Upper lobe of right lung (tissue), 1 donor: ENCODE measurements around the gene GTF2F1. TPM values are rescaled to one million over a fixed set of nuclear protein-coding genes. Genes with fewer than 3 reads are reported as not detected.

Experiments
- ATAC-seq: fragments of 200-7000 bp; cut with Tn5 transposase; one replicate; pipeline ENCODE4 v1.9.1; 2020; ENCODE audit warnings: mild to moderate bottlenecking, moderate library complexity
- DNase-seq: peaks from one replicate; pipeline ENCODE4 v3.0.0-alpha.2; 2020
- H3K27ac ChIP-seq: fragments of 200-600 bp; one replicate; pipeline ENCODE4 v1.8.0; 2022
- H3K27me3 ChIP-seq: fragments of 200-600 bp; one replicate; pipeline ENCODE4 v1.8.0; 2022; ENCODE audit warnings: mild to moderate bottlenecking
- H3K36me3 ChIP-seq: fragments of 200-600 bp; one replicate; pipeline ENCODE4 v1.8.0; 2022
- H3K4me1 ChIP-seq: fragments of 200-600 bp; one replicate; pipeline ENCODE4 v1.8.0; 2022
- H3K4me3 ChIP-seq: fragments of 200-600 bp; one replicate; pipeline ENCODE4 v1.8.0; 2022; ENCODE audit warnings: mild to moderate bottlenecking
- H3K9me3 ChIP-seq: fragments of 200-600 bp; one replicate; pipeline ENCODE4 v1.8.0; 2022
- CTCF ChIP-seq: fragments of 200-600 bp; IDR thresholded peaks from one replicate; pipeline ENCODE4 v1.8.0; 2022; ENCODE audit warnings: antibody characterized with exemption
- intact Hi-C: fragments of 100-400 bp; cut with DNase I; formaldehyde crosslinking; loops from one replicate; pipeline ENCODE4 v1.11.0; 2022
- total RNA-seq: library from RNA; stranded (reverse); fragmentation: NEBNext Ultra II Directional; extraction: Animal tissue kit (Norgen Biotek cat#: 25700); gene quantifications from one replicate; pipeline ENCODE4 v1.2.1, GENCODE V29; 2021
- donor health status: DM: no; HTN: yes; CAD: no; lungs with severe emphysema.

The GTF2F1 gene
- total RNA-seq, 1 donor from 2014 or later: 47.4 TPM

- Histone ChIP-seq H3K4me1 (peaks cover 14% of the 10 kb centered on the region), H3K36me3 (peaks cover 61% of the 10 kb centered on the region), H3K9me3 (no peaks in the 10 kb centered on the region), H3K27me3 (no peaks in the 10 kb centered on the region), H3K27ac (no peak overlapping the region), H3K4me3 (no peak overlapping the region)
- intact Hi-C loops: no loop called here
- ATAC-seq: no peak
- TF ChIP-seq CTCF: no peak
- no peak for DNase-seq
Observed at GRCh38 chr19:6421075-6422014, 28.4 kb upstream of the GTF2F1 start.

GRCh38 chr19:6418562-6418932 is 25.6 kb upstream of the GTF2F1 start:
- Histone ChIP-seq H3K9me3 (no peaks in the 10 kb centered on the region), H3K4me1 (peaks cover 13% of the 10 kb centered on the region), H3K4me3 (no peak overlapping the region), H3K27ac (no peak overlapping the region), H3K27me3 (no peaks in the 10 kb centered on the region), H3K36me3 (peaks cover 86% of the 10 kb centered on the region)
- no peak for TF ChIP-seq CTCF
- intact Hi-C loops: no loop called here
- DNase-seq (no peak), ATAC-seq (no peak)

GRCh38 chr19:6417713-6418561 is 25.0 kb upstream of the GTF2F1 start:
- H3K27ac ChIP-seq: no peak overlapping the region

GRCh38 chr19:6416658-6417405 is 23.9 kb upstream of the GTF2F1 start:
- no peak for ATAC-seq
- Histone ChIP-seq H3K27me3 (no peaks in the 10 kb centered on the region), H3K27ac (no peak overlapping the region), H3K4me1 (peaks cover 3% of the 10 kb centered on the region), H3K36me3 (peaks cover 80% of the 10 kb centered on the region), H3K9me3 (no peaks in the 10 kb centered on the region), H3K4me3 (no peak overlapping the region)
- DNase-seq: no peak
- TF ChIP-seq CTCF: no peak
- intact Hi-C loops: no loop called here

More at GRCh38 chr19:6417713-6418561, 25.0 kb upstream of the GTF2F1 start:
- Histone ChIP-seq H3K27me3 (no peaks in the 10 kb centered on the region), H3K4me3 (no peak overlapping the region), H3K36me3 (peaks cover 86% of the 10 kb centered on the region), H3K9me3 (no peaks in the 10 kb centered on the region), H3K4me1 (peaks cover 7% of the 10 kb centered on the region)
- intact Hi-C loops: no loop called here
- DNase-seq: no peak
- ATAC-seq: peak; percentile 50
- TF ChIP-seq CTCF: peak; percentile 31

GRCh38 chr19:6415591-6416190 is 22.7 kb upstream of the GTF2F1 start:
- peaks cover 68% of the 10 kb centered on the region for H3K36me3 ChIP-seq
- H3K9me3 ChIP-seq: no peaks in the 10 kb centered on the region
- ATAC-seq: no peak
- DNase-seq: no peak
- H3K4me3 ChIP-seq: no peak overlapping the region
- no peaks in the 10 kb centered on the region for H3K27me3 ChIP-seq
- H3K4me1 ChIP-seq: peaks cover 3% of the 10 kb centered on the region
- intact Hi-C loops: no loop called here
- no peak overlapping the region for H3K27ac ChIP-seq
- TF ChIP-seq CTCF: no peak
